GM15510 (cell line): ENCODE data around the gene DNAJC18.

Source experiments
- POLR2A ChIP-seq: IDR thresholded peaks from 3 replicates; pipeline ENCODE4 v1.6.1; 2011; ENCODE audit warnings: borderline replicate concordance; ENCODE audit not compliant: insufficient read length; ENCODE audit errors: extremely low read depth

DNAJC18 gene

GRCh38 chr5:139445325-139446170, 6.2 kb upstream of the DNAJC18 start:
- TF ChIP-seq POLR2A, result no peak

DNA sequence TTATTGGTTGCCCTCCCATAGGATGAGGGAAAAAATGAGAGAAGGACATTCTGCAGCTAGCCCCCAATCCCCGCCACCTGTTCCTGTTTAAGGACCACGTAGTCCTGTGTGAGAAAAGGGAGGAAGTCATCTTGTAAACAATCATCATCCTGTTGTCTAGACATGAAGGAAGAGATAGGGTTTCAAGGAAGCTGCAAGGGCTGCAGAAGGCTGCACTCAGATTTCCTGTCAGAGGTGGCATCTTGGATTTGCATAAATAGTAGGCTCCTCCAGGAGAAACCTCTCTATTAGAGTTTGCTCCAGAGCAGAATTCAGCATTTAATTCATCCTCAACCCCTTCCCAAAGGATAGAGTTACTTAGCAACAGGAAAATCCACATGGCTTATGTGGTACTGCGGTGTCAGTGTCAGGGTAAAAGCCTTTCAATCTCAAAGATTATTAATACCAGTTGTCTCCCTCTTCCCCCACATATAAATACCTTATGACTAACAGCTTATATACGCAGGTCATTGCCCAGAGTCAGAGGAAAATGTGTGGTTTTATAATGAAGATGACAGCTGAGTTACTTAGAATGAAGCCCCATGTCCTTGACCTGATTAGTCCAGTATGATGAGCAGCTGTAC, 4.6 kb upstream of the DNAJC18 start:
- TF ChIP-seq POLR2A, result no peak

- TF ChIP-seq POLR2A, result no peak
These were observed 665 bp downstream of the DNAJC18 start for GRCh38 chr5:139438707-139439012.

GRCh38 chr5:139435676-139436075, 3.6 kb downstream of the DNAJC18 start:
- TF ChIP-seq POLR2A, result no peak

- no peak for TF ChIP-seq POLR2A
These were observed 7.6 kb downstream of the DNAJC18 start for GRCh38 chr5:139431706-139432105.

GRCh38 chr5:139430015-139430414, 9.3 kb downstream of the DNAJC18 start:
- no peak for TF ChIP-seq POLR2A

GRCh38 chr5:139426203-139426885, 13.0 kb downstream of the DNAJC18 start:
- no peak for TF ChIP-seq POLR2A

DNA sequence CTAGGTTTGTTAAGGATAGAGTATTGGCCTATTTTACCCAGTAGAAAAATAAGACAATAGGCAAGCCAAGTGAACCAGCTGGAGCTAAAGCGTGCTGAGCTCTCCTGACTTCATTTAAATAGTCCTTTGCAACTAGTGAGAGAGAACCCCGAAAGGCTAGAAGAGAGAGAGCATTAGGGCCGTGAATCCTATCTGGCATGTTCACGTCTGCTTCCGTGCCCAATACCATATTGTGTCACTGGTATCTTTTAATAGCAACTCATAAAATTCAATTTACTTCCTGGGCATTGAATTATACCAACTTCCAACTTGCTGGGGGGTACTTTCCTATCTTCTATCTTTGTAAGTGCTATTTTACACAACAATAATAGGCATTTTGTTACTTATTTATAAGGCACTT, 13.8 kb downstream of the DNAJC18 start:
- TF ChIP-seq POLR2A, result no peak

DNA sequence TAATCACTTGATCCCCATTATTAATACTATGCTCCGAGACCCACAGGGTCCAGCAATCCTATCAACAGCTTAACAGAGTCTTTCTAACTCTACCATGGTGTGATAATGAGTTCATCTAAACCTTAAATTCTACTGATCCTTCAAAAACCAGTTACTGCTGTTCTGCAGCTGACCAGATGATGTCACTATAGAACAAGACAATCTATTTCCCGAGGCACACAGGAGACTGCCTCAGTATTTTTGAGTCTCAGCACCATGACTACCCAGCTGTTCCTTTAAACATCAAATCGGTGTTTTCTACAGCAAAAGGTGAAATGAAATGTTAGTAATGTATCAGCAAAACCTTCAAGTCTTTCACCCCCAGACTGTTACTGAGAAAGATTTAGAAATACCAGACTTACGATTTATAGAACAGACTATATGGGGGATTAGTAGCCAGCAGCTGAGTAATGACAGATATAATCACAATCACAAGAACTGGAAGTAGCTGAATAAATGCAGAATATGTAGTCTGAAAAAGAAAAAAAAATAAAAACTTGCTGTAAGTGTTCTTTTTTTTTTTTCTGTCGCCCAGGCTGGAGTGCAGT, 16.9 kb downstream of the DNAJC18 start:
- no peak for TF ChIP-seq POLR2A

DNA sequence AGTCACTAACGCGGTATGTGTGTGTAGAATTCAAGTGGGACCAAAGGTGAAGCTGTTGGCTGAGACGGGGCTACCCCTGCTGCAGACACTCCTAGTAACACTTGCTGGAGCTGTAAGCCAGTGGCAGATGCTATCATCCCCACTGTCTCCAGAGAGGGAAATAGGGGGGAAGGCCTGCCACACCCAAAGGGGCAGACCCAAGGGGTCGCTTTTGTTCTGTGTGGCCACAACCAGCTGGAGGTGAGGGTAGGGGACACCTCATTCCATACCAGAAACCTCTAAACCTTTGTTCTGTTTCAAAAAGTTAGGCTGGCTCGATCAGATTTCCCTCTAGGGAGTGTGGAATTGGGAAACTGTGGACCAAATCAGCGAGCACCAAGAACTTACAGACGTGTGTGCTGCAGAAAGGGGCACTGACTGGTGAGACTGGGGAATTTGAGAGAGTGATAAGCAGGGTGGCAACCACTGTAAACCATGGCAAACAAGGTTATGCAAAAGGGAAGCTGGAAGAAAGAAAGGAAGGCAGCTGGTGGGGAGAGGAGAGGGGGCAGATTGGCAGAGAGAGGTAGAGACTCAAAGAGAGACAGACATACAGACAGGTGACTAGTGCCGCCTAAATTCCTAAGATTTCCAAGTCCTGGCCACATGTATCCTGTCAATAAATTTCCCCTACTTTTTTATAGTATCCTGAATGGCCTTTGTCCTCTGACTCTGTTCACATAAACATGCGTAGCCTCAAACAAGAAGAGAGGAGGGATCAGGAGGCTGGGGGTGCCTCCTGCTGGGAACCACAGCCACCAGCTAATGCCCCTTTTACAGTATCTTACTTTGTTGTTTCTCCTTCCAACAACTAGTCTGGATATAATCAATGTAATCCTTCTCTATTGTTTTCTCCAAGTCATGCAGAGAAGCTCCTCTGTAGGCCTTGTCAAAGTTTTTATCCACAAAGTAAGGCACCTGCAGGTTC, 19.8 kb downstream of the DNAJC18 start:
- TF ChIP-seq POLR2A, result no peak

DNA sequence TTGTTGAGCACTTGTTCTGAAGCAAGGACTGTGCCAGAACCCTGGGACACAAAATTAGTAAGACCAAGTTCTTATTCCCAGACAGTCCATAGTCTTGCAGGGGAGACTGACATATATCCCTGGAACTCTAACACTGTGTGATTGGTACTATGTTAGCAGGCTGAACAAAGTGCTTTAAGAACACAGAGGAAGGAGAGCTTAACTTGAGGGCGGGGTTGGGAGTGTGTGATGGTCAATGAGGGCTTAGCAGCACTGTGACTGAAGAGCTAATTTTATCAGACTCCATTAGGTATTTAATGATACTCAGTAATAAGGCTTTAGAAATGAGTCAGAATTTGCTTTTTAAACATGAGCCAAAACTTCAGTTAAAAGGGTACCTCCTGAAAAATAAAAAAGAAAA, 20.5 kb downstream of the DNAJC18 start:
- no peak for TF ChIP-seq POLR2A

DNA sequence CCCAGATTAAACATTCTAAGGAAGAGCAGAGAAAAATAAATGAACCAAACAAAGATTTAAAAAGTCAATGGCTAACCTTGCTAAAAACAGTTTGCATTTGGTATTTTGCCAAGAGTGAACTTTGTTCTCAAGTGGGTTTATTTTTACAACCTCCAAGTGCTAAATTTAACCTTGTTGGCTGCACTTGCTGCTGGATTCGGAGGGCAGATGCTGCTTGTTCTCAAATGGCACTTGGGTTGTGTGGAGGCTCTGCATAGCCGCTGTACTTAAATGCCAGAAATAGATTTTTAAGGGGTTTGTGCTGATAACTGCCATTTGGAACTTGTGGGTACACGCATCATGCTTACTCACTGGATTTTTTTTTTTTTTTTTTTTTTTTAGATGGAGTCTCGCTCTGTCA, 22.1 kb downstream of the DNAJC18 start:
- no peak for TF ChIP-seq POLR2A

DNA sequence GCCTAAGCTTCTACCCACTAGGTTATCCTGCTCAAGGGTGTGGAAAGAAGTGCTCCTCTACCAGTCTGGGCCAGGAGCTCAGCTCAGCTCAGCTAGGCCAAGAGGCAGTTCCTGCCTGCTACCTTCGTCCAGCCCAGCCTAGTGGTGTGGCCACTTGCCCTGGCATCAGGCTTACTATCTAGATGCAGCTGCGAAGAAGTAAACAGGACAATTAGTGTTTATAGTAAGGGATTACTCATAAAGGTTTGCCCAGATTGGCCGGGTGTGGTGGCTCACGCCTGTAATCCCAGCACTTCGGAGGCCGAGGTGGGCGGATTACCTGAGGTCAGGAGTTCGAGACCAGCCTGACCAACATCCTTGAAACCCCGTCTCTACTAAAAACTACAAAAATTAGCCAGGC, 22.7 kb downstream of the DNAJC18 start:
- no peak for TF ChIP-seq POLR2A

DNA sequence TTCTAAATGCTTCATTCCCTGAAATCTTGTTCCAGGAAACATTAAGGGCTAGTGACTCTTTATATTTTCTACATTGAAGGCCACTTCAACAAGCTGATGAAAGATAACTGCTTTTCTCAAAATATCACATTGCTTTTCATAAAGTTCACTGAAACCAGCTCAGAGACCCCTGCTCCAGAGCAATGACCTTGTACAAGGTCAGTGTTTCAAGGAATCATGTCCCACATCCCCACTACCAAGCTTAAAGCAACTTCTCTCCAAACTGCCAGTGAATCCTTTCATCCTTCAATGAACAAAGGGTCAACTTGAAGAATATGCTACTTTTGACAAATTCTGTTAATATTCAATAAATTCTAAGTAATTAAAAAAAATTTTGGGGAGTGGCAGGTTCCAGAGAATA, 23.5 kb downstream of the DNAJC18 start:
- TF ChIP-seq POLR2A, result no peak

DNA sequence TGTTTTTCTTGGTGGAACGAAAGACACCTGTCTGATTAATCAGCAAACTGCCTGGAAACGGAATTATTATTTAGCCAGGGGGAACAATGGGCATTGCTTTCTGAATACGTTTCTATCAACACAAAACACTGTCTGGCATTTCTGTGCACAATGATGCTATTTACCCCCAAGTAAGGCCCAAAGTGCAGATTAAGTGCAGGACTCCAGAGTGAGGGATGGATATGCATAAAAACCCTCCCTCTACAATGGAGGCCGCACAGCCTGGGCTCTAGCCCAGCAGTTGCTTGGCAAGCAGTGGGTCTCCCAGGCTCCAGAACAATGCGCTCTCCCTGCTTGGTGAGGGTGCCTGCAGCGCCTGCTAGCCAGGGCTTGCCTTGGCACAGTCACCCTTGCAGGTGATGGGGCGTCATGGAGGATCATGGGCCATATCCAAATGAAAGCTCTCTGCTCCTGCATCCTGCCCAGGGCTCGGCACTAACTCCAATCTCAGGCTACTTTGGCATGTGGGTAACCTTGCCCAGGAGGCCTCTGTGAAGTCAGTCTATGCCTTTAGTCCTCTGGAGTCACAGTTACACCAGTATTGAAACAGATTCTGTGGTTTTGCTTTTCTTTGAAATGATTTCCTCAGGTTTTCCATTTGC, 24.0 kb downstream of the DNAJC18 start:
- TF ChIP-seq POLR2A, result no peak
